HEK293 (cell line): ENCODE results near the gene PTGER4.

Experiments
- CTCF ChIA-PET: fragments of 350-600 bp; formaldehyde crosslinking; extraction: SDS; loops from one replicate; lab custom pipeline; 2021; ENCODE audit warnings: antibody characterized with exemption; lab: Yijun Ruan, JAX
- POLR2A ChIA-PET: fragments of 300-600 bp; formaldehyde crosslinking; extraction: SDS; loops from one replicate; lab custom pipeline; 2020; ENCODE audit warnings: antibody characterized with exemption, inconsistent platforms; lab: Yijun Ruan, JAX
- H3K27ac ChIP-seq: fragments of 200-500 bp; sonication (Bioruptor generic); 2 replicates; pipeline ENCODE4 v1.5.1; 2014; ENCODE audit warnings: low read depth, low read length, control low read depth, inconsistent platforms; ENCODE audit errors: extremely low read depth
- H3K36me3 ChIP-seq, 2 experiments: fragments of 200-500 bp in 1 of 2; sonication (Bioruptor generic) in 1 of 2; 1 replicate in 1 of 2; 2 replicates in 1 of 2; pipeline ENCODE4 v1.5.1; 2014 to 2017; ENCODE audit warnings: inconsistent platforms in 2 of 2, low read length in 2 of 2; ENCODE audit not compliant: control insufficient read depth in 2 of 2, insufficient read depth in 1 of 2
- H3K4me1 ChIP-seq: fragments of 200-500 bp; sonication (Bioruptor generic); 2 replicates; pipeline ENCODE4 v1.5.1; 2014; ENCODE audit warnings: mild to moderate bottlenecking, low read length, inconsistent platforms; ENCODE audit not compliant: control insufficient read depth, insufficient read depth
- H3K4me3 ChIP-seq: 2 replicates; pipeline ENCODE4 v1.5.1; 2011; ENCODE audit warnings: low read depth, mild to moderate bottlenecking, control low read depth, low read length, moderate library complexity
- H3K9me3 ChIP-seq: fragments of 200-500 bp; sonication (Bioruptor generic); 2 replicates; pipeline ENCODE4 v1.5.1; 2014; ENCODE audit warnings: low read depth, low read length, inconsistent platforms; ENCODE audit not compliant: control insufficient read depth, insufficient read depth
- AEBP2 ChIP-seq: fragments of 450-650 bp; formaldehyde crosslinking; IDR thresholded peaks from 2 replicates; pipeline ENCODE4 v1.5.1; 2016; ENCODE audit warnings: missing biosample characterization, missing genetic modification characterization, borderline replicate concordance
- CTCF ChIP-seq: fragments of 450-650 bp; formaldehyde crosslinking; IDR thresholded peaks from 2 replicates; pipeline ENCODE4 v1.5.1; 2016; ENCODE audit warnings: missing biosample characterization, missing genetic modification characterization
- GFI1B ChIP-seq: fragments of 450-650 bp; formaldehyde crosslinking; IDR thresholded peaks from 2 replicates; pipeline ENCODE4 v1.5.1; 2016; ENCODE audit warnings: missing biosample characterization, missing genetic modification characterization
- MYNN ChIP-seq: fragments of 450-650 bp; formaldehyde crosslinking; IDR thresholded peaks from 2 replicates; pipeline ENCODE4 v1.5.1; 2016; ENCODE audit warnings: missing biosample characterization, missing genetic modification characterization, borderline replicate concordance
- SETDB1 ChIP-seq: IDR thresholded peaks from one replicate; pipeline ENCODE4 v1.6.1; 2017; ENCODE audit warnings: mild to moderate bottlenecking, low read length, moderate library complexity, mixed read lengths; ENCODE audit not compliant: insufficient read length
- SP3 ChIP-seq: fragments of 450-650 bp; formaldehyde crosslinking; IDR thresholded peaks from 2 replicates; pipeline ENCODE4 v1.5.1; 2016; ENCODE audit warnings: missing biosample characterization, missing genetic modification characterization
- ZBTB20 ChIP-seq: fragments of 450-650 bp; formaldehyde crosslinking; IDR thresholded peaks from 2 replicates; pipeline ENCODE4 v1.5.1; 2016; ENCODE audit warnings: missing biosample characterization, missing genetic modification characterization
- ZFP3 ChIP-seq: fragments of 450-650 bp; formaldehyde crosslinking; IDR thresholded peaks from 2 replicates; pipeline ENCODE4 v1.5.1; 2016; ENCODE audit warnings: low read depth, missing biosample characterization, missing genetic modification characterization
- ZFP37 ChIP-seq: fragments of 450-650 bp; formaldehyde crosslinking; IDR thresholded peaks from 2 replicates; pipeline ENCODE4 v1.5.1; 2016; ENCODE audit warnings: missing biosample characterization, missing genetic modification characterization
- ZNF112 ChIP-seq: fragments of 450-650 bp; formaldehyde crosslinking; IDR thresholded peaks from 2 replicates; pipeline ENCODE4 v1.5.0; 2017; ENCODE audit warnings: missing biosample characterization, missing genetic modification characterization
- ZNF121 ChIP-seq: fragments of 450-650 bp; formaldehyde crosslinking; IDR thresholded peaks from 2 replicates; pipeline ENCODE4 v1.5.1; 2016; ENCODE audit warnings: missing biosample characterization, missing genetic modification characterization
- ZNF132 ChIP-seq: fragments of 450-650 bp; formaldehyde crosslinking; IDR thresholded peaks from 2 replicates; pipeline ENCODE4 v1.5.1; 2017; ENCODE audit warnings: missing biosample characterization, missing genetic modification characterization, borderline replicate concordance
- ZNF155 ChIP-seq: fragments of 450-650 bp; formaldehyde crosslinking; IDR thresholded peaks from 2 replicates; pipeline ENCODE4 v1.5.1; 2016; ENCODE audit warnings: missing biosample characterization, missing genetic modification characterization
- ZNF221 ChIP-seq: fragments of 450-650 bp; formaldehyde crosslinking; IDR thresholded peaks from 2 replicates; pipeline ENCODE4 v1.5.1; 2017; ENCODE audit warnings: missing biosample characterization, missing genetic modification characterization, borderline replicate concordance
- ZNF513 ChIP-seq: fragments of 450-650 bp; IDR thresholded peaks from 2 replicates; pipeline ENCODE4 v1.5.1; 2018; ENCODE audit warnings: missing biosample characterization, missing genetic modification characterization
- ZNF701 ChIP-seq: fragments of 450-650 bp; formaldehyde crosslinking; IDR thresholded peaks from 2 replicates; pipeline ENCODE4 v1.5.1; 2016; ENCODE audit warnings: missing biosample characterization, missing genetic modification characterization
- ZNF704 ChIP-seq: fragments of 450-650 bp; formaldehyde crosslinking; IDR thresholded peaks from 2 replicates; pipeline ENCODE4 v1.5.1; 2016; ENCODE audit warnings: missing biosample characterization, missing genetic modification characterization
- ZSCAN30 ChIP-seq: fragments of 450-650 bp; IDR thresholded peaks from 2 replicates; pipeline ENCODE4 v1.5.1; 2018; ENCODE audit warnings: missing biosample characterization, mild to moderate bottlenecking, missing genetic modification characterization, moderate library complexity

PTGER4 gene

GRCh38 chr5:40674661-40675235 lies 5.0 kb upstream of the PTGER4 start (continued):
- TF ChIP-seq AEBP2 (tag by site-specific recombination) (no peak), ZFP37 (tag by site-specific recombination) (no peak), ZNF513 (tag by site-specific recombination) (no peak), ZFP3 (tag by site-specific recombination) (no peak), ZNF121 (no peak), MYNN (tag by site-specific recombination) (no peak), ZNF221 (tag by site-specific recombination) (no peak), ZNF701 (tag by site-specific recombination) (no peak), CTCF (tag by site-specific recombination) (no peak)

- peaks cover 13% of the 10 kb centered on the region for H3K4me1 ChIP-seq
- CTCF ChIA-PET = interaction anchor here (1.0 kb wide), 1 partner anchor 726 kb away, joined by 3 read pairs; no protein-coding TSS in a partner anchor
- POLR2A ChIA-PET = no interaction called here
- no peak overlapping the region for H3K4me3 ChIP-seq
- no peaks in the 10 kb centered on the region for H3K36me3 ChIP-seq
- no peaks in the 10 kb centered on the region for H3K9me3 ChIP-seq
- no peak overlapping the region for H3K27ac ChIP-seq
- TF ChIP-seq ZNF513 (tag by site-specific recombination) (no peak), ZBTB20 (tag by site-specific recombination) (no peak), ZSCAN30 (no peak), ZNF155 (tag by site-specific recombination) (no peak), SP3 (tag by site-specific recombination) (no peak), ZNF132 (tag by site-specific recombination) (no peak), ZNF112 (tag by site-specific recombination) (no peak), ZNF704 (tag by site-specific recombination) (no peak), GFI1B (tag by site-specific recombination) (no peak), SETDB1 (no peak)
These were observed 4.2 kb upstream of the PTGER4 start for GRCh38 chr5:40675396-40676133.
